ENCODE results near the gene OLFM1. TPM values are rescaled to one million over a fixed set of nuclear protein-coding genes. Genes with fewer than 3 reads are reported as not detected.

Gene OLFM1
- total RNA-seq, 1 donor from 2014 or later = 47.8 TPM

DNA sequence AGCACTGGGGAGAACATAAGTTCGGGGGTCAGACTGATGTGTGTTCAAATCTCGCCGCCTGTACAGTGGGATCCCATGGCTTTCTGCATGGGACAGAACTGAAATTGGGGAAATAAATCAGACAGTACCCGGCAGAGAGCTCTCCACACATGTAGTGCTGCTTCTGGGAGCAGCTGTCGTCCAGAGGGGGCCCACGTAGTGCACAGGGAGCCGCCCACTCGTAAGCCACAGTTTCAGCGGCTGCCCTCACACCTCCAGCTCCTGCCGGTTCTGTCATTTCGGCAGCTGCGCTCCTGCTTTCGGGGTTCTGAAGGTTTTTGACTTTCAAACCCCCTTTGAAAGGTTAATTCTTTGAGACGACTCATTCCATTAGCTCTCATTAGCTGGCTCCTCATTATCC is 83.1 kb downstream of the OLFM1 start:
- DNase-seq (ENCODE audit: low spot score) = no peak

Other genes with a start within 250 kb of the OLFM1 start
- 0.49 TPM for gene FCN2, start 206.9 kb upstream of the OLFM1 start, total RNA-seq
- gene FCN1, start 169.8 kb upstream of the OLFM1 start, total RNA-seq = 3.1 TPM

Measured in ureter (tissue), 1 donor.